HEK293 (cell line): ENCODE data around the gene CCDC69.
"Not testable (repeated sequence)": the region's sequence is repeated elsewhere in the genome, so short reads cannot be mapped to it uniquely, and the experiment has no call there.

ENCODE experiments used
- CTCF ChIA-PET: fragments of 350-600 bp; formaldehyde crosslinking; extraction: SDS; loops from one replicate; lab custom pipeline; 2021; ENCODE audit warnings: antibody characterized with exemption; lab: Yijun Ruan, JAX
- POLR2A ChIA-PET: fragments of 300-600 bp; formaldehyde crosslinking; extraction: SDS; loops from one replicate; lab custom pipeline; 2020; ENCODE audit warnings: antibody characterized with exemption, inconsistent platforms; lab: Yijun Ruan, JAX
- H3K27ac ChIP-seq: fragments of 200-500 bp; sonication (Bioruptor generic); 2 replicates; pipeline ENCODE4 v1.5.1; 2014; ENCODE audit warnings: low read depth, low read length, control low read depth, inconsistent platforms; ENCODE audit errors: extremely low read depth
- H3K36me3 ChIP-seq, 2 experiments: fragments of 200-500 bp in 1 of 2; sonication (Bioruptor generic) in 1 of 2; 1 replicate in 1 of 2; 2 replicates in 1 of 2; pipeline ENCODE4 v1.5.1; 2014 to 2017; ENCODE audit warnings: inconsistent platforms in 2 of 2, low read length in 2 of 2; ENCODE audit not compliant: control insufficient read depth in 2 of 2, insufficient read depth in 1 of 2
- H3K4me1 ChIP-seq: fragments of 200-500 bp; sonication (Bioruptor generic); 2 replicates; pipeline ENCODE4 v1.5.1; 2014; ENCODE audit warnings: mild to moderate bottlenecking, low read length, inconsistent platforms; ENCODE audit not compliant: control insufficient read depth, insufficient read depth
- H3K4me3 ChIP-seq: 2 replicates; pipeline ENCODE4 v1.5.1; 2011; ENCODE audit warnings: low read depth, mild to moderate bottlenecking, control low read depth, low read length, moderate library complexity
- H3K9me3 ChIP-seq: fragments of 200-500 bp; sonication (Bioruptor generic); 2 replicates; pipeline ENCODE4 v1.5.1; 2014; ENCODE audit warnings: low read depth, low read length, inconsistent platforms; ENCODE audit not compliant: control insufficient read depth, insufficient read depth
- CTCF ChIP-seq: fragments of 450-650 bp; formaldehyde crosslinking; IDR thresholded peaks from 2 replicates; pipeline ENCODE4 v1.5.1; 2016; ENCODE audit warnings: missing biosample characterization, missing genetic modification characterization
- GLIS2 ChIP-seq: fragments of 450-650 bp; formaldehyde crosslinking; IDR thresholded peaks from 2 replicates; pipeline ENCODE4 v1.5.1; 2016; ENCODE audit warnings: missing biosample characterization, missing genetic modification characterization
- INSM2 ChIP-seq: fragments of 450-650 bp; formaldehyde crosslinking; IDR thresholded peaks from 2 replicates; pipeline ENCODE4 v1.5.1; 2016; ENCODE audit warnings: missing biosample characterization, missing genetic modification characterization
- PRDM2 ChIP-seq: fragments of 450-650 bp; formaldehyde crosslinking; IDR thresholded peaks from 2 replicates; pipeline ENCODE4 v1.5.1; 2016; ENCODE audit warnings: missing biosample characterization, missing genetic modification characterization, borderline replicate concordance
- RBAK ChIP-seq: fragments of 450-650 bp; formaldehyde crosslinking; IDR thresholded peaks from 2 replicates; pipeline ENCODE4 v1.5.1; 2016; ENCODE audit warnings: missing biosample characterization, missing genetic modification characterization
- SP3 ChIP-seq: fragments of 450-650 bp; formaldehyde crosslinking; IDR thresholded peaks from 2 replicates; pipeline ENCODE4 v1.5.1; 2016; ENCODE audit warnings: missing biosample characterization, missing genetic modification characterization
- TSHZ1 ChIP-seq: fragments of 450-650 bp; formaldehyde crosslinking; IDR thresholded peaks from 2 replicates; pipeline ENCODE4 v1.5.1; 2016; ENCODE audit warnings: missing biosample characterization, missing genetic modification characterization, borderline replicate concordance
- ZNF132 ChIP-seq: fragments of 450-650 bp; formaldehyde crosslinking; IDR thresholded peaks from 2 replicates; pipeline ENCODE4 v1.5.1; 2017; ENCODE audit warnings: missing biosample characterization, missing genetic modification characterization, borderline replicate concordance
- ZNF19 ChIP-seq: fragments of 450-650 bp; formaldehyde crosslinking; IDR thresholded peaks from 2 replicates; pipeline ENCODE4; 2016; ENCODE audit warnings: missing biosample characterization, missing genetic modification characterization, low read depth
- ZNF48 ChIP-seq: fragments of 450-650 bp; formaldehyde crosslinking; IDR thresholded peaks from 2 replicates; pipeline ENCODE4 v1.5.1; 2016; ENCODE audit warnings: missing biosample characterization, missing genetic modification characterization
- ZNF571 ChIP-seq: fragments of 450-650 bp; formaldehyde crosslinking; IDR thresholded peaks from 2 replicates; pipeline ENCODE4 v1.5.0; 2017; ENCODE audit warnings: missing biosample characterization, missing genetic modification characterization
- ZNF792 ChIP-seq: fragments of 450-650 bp; formaldehyde crosslinking; IDR thresholded peaks from 2 replicates; pipeline ENCODE4 v1.5.1; 2016; ENCODE audit warnings: missing biosample characterization, missing genetic modification characterization
- ZSCAN16 ChIP-seq: fragments of 450-650 bp; formaldehyde crosslinking; IDR thresholded peaks from 2 replicates; pipeline ENCODE4 v1.5.1; 2016; ENCODE audit warnings: missing biosample characterization, missing genetic modification characterization

CCDC69 gene

GRCh38 chr5:151257731-151258181, 33.9 kb upstream of the CCDC69 start (continued):
- TF ChIP-seq PRDM2 (tag by site-specific recombination) (no peak), SP3 (tag by site-specific recombination) (no peak), ZNF792 (no peak), ZSCAN16 (no peak), TSHZ1 (tag by site-specific recombination) (no peak), ZNF132 (tag by site-specific recombination) (no peak), INSM2 (no peak), ZNF571 (no peak), RBAK (no peak)
- TF ChIP-seq, all 188 proteins: peak for 0

GRCh38 chr5:151255621-151256286, 31.9 kb upstream of the CCDC69 start:
- ChIA-PET CTCF (interaction anchor here (0.7 kb wide), 2 partner anchors 18 to 43 kb away, joined by 3 to 4 read pairs; no protein-coding TSS in a partner anchor), POLR2A (no interaction called here)
- no peak overlapping the region for H3K4me3 ChIP-seq

GRCh38 chr5:151254990-151255389, 31.1 kb upstream of the CCDC69 start:
- H3K27ac ChIP-seq, POLR2A ChIA-PET, H3K4me1 ChIP-seq, H3K4me3 ChIP-seq, CTCF ChIA-PET, H3K36me3 ChIP-seq, H3K9me3 ChIP-seq: not testable (repeated sequence)

More at GRCh38 chr5:151255621-151256286, 31.9 kb upstream of the CCDC69 start:
- no peak for TF ChIP-seq CTCF
- TF ChIP-seq ZNF19 (tag by site-specific recombination): no peak
- no peak for TF ChIP-seq GLIS2
- no peak for TF ChIP-seq ZNF48
- no peak overlapping the region for H3K27ac ChIP-seq
- peaks cover 3% of the 10 kb centered on the region; the same call in 1 of the 2 replicates for H3K4me1 ChIP-seq
- H3K9me3 ChIP-seq: no peaks in the 10 kb centered on the region
- no peaks in the 10 kb centered on the region for H3K36me3 ChIP-seq
